Measurements from ENCODE around the gene PPY.
"Not testable (repeated sequence)": the region's sequence is repeated elsewhere in the genome, so short reads cannot be mapped to it uniquely, and the experiment has no call there.

PPY gene

DNA sequence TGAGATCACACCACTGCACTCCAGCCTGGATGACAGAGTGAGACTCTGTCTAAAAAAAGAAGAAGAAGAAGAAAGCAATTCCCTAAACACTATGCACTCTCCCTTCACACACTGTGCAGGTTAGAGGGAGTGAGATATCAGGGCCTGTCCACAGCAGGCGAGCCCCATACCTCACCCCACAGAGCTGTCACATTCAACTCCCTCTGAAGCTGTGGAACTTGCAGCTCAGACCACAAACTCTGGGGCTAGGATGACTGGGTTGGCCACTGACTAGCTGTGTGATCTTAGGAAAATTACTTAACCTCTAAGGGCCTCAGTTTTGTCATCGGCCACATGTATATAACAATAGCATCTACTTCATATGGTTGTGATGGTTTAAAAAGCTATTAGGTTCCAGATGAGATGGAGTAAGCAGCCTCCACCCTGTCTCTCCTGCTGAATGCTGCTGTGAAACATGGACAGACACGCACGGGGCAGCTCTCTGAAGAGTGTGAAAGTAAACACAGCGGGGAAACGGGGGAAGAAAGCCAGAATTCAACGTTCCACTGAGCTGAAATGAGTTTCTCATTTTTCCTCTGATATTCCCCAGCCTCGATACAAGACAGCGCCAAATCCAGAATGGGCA is 25.1 kb upstream of the PPY start:
- no peak overlapping the region for H3K4me3 ChIP-seq
- no peak overlapping the region for H3K27ac ChIP-seq

DNA sequence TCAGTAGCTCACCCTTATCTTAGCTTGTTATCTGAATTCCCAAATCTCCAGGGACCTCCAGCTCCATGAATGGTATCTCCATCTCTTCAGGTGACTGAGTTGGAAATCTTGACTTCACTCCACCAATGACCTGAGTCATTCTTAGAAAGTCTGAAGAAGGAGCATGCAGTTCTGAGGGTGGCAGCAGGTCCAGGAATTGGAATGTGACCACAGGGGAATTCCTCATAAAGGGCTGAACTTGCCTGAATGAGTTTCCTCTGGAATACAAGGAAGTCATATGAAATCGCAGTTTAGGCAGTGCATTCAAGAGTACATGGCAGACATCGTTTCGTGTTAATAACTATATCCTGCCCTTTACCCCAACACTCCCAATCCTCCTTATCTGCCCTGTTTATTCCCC is 24.0 kb upstream of the PPY start:
- H3K27ac ChIP-seq, result no peak overlapping the region
- H3K4me3 ChIP-seq, result no peak overlapping the region

DNA sequence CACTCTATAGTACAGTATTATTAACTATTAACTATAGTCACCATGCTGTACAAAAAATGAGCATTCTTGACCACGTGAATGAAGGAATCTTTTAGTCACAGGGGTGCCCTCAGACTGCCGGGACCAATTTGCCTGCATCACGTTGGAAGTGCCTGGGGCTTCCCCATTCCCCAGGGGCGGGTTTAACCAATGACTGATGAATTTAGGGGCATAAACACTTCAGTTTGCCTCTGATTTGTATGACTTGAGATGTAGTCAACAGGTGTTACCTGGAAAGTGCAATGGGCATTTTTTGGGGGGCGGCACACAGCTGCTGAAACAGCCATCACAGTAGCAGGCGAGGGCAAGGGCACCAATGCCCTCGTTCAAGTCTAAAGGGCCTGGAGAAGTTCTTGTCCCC is 20.2 kb upstream of the PPY start:
- Histone ChIP-seq H3K27ac (no peak overlapping the region), H3K4me3 (no peak overlapping the region)

DNA sequence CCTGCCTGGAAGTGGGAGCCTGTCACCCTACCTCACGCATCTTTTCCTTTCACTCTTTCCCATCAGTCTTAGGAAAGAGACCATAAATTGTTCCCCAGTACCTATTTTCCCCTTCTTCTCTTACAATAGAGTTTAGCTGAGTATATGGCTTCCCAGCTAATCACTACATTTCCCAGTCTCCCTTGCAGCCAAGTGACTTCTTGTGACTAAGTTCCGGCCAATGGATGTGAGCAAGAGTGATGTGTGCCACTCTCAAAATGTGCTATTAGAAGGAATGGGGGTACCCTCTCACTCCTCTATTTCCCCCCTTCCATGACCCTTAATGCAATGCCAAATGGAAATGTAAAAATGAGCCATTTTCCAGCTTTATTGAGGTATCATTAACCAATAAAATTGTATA is 19.7 kb upstream of the PPY start:
- Histone ChIP-seq H3K4me3 (no peak overlapping the region), H3K27ac (no peak overlapping the region)

DNA sequence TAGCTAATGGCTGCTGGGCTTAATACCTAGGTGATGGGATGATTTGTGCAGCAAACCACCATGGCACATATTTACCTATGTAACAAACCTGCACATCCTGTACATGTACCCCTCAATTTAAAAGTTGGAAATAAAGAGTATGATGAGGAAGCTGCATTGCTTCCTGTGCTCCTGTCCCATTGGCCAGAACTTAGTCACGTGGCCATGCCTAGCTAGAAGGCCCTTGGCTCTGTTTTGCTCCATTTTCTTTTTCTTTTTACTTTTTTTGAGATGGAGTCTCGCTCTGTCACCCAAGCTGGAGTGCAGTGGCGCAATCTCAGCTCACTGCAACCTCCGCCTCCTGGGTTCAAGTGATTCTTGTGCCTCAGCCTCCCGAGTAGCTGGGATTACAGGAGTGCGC is 19.0 kb upstream of the PPY start:
- H3K4me3 ChIP-seq, H3K27ac ChIP-seq: not testable (repeated sequence)

DNA sequence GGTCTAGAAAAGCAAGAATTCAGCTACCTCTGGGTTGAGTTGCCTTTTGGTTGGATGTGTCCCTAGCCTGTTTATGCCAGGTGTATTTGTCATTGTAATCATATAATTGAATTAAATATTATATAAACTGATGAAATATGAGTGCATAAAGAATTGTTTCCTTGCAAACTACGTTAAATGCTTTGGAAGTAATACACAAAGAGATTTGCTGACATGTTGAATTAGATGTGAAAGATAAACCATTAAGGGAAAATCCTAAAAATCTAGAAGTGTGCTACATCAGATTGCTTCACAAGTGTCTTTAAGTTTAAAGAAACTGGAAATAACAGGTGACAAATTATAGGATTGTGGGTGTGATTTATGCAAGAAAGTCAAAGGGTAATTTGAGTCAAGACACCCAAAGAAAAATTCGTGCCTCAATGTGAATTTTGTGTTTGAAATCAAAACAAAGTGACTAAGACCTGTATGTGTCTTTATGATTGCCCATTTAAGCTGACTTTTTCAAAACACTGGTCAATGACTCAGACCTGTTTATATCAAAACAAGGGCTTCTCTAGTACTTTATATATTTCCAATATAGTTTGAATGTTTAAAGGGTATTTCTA is 16.6 kb upstream of the PPY start:
- no peak overlapping the region for H3K4me3 ChIP-seq

DNA sequence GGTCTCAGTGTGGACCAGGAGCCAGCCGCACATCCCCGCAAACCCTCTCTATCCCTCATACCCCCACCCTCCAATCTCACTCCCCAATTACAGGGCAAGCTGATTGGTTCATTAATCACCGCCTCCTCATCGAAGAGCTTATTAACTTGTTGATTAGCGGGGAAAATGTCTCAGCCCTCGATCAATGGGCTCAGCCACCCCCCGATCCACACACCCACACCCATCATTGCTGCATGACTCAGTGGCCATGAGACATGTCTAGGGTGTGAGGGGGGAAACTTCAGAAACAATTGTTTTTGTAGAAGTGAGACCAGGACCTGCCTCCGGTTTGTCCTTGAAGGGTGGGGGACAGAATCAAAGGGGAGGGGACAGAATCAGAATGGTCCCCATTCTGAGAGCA is 13.9 kb upstream of the PPY start:
- H3K4me3 ChIP-seq, result no peak overlapping the region
- no peak overlapping the region for H3K27ac ChIP-seq

More for the DNA sequence above, 16.6 kb upstream of the PPY start:
- no peak overlapping the region for H3K27ac ChIP-seq

DNA sequence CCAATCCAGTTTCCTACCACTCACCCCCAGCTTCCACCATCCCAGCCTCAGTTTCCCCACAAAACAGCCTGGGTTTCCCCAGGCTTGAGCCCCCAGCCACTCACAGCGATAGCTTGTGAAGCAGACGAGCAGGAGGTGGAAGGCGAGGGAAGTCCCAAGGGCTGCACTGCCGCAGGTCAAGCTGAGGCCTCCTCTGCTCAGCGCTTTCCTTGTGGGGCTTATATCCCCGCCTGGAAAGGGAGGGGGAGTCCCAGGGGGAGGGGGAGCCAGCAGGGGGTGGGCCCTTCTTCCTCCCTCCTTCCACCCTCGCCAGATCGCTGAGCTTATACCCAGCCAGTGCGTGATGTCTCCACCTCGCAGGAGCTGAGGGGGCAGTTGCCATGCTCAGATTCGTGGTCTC is 11.5 kb upstream of the PPY start, which contains the start of gene PYY:
PYY (minus strand) TSS at position 195 of the 400 bp plus-strand sequence. CDS start 457 bp downstream, outside the sequence.
- Histone ChIP-seq H3K4me3 (no peak within 1 kb of the TSS), H3K27ac (no peak within 1 kb of the TSS)

DNA sequence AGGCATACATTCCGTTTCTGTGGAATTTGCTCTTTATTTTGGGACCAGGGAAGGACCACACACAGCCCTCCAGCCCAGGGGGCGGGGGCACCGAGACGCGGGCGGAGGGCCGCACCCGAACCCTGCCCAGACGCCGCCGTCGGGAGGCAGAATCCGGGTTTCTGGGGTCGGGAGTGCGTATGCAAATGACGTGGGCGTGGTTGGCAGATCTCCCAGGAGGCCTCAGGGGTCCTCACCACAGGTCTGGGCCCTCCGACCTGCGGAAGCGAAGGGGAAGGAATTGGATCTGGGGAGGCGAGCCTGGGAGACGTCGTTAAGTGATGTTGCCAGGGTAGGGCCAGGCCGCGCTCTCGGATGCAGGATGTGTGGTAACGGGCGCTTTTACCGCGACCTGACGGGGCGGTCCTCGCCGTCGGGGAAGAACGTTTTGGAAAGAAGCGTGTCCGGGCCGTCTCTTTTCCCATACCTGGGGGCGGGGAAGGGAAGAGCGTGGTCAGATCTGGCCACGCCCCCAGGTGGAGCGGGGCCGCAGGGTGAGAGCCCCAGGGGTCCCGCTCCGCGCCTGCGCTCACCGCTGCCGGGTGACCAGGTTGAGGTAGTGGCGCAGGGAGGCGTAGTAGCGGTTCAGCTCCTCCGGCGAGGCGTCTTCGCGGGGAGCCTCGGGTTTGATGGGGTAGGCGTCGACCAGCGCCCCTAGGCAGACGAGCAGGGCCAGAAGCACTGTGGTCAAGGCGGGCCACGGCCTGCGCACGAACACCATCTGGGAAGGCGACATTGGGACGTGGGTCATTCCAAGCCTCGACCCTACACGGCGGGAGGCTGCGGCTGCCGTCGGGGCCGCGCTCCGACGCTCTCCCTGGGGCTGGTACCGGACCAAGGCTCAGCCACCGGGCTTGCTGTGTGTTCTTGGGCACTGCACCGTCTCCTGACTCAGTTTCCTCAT is 10.7 kb upstream of the PPY start:
- no peak overlapping the region for H3K4me3 ChIP-seq
- H3K27ac ChIP-seq, result no peak overlapping the region

DNA sequence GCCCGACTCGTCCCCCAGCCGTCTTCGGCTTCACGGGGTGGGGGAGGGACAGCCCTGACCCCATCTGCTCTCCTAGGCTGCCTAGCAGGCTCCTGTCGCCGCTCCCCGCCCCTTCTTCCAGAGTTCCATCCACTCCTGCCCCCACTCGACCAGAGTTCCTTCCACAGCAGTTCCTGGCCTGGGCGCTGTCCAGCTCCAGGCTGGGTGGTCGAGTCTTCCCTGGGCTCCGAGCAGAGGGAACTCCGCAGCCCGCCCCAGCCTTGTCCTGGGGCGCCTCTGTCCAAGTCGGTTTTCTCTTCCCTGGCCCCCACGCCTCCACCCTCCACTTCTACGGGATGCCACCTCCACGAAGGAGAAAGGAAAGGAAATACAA is 10.1 kb upstream of the PPY start:
- no peak overlapping the region for H3K4me3 ChIP-seq
- H3K27ac ChIP-seq, result no peak overlapping the region

DNA sequence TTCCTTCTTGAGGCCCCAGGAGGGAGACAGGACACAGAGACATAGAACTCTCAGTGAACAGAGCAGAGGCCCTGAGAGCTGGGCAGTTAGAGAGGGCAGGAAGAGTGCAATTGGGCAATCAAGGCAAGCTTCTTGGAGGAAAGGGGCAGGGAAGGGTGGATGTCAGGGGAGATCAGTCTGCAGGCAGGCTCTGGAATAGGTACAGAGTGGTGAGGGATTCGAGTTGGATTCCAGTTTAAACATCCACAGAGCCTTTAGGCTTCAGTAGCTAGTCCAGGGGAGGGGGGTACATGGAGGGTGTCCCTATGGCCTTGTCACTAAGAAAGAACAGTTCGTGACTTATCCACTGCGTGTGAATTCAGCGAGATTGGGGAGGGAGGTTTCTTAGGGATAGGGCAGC is 9.5 kb upstream of the PPY start:
- Histone ChIP-seq H3K4me3 (no peak overlapping the region), H3K27ac (no peak overlapping the region)

DNA sequence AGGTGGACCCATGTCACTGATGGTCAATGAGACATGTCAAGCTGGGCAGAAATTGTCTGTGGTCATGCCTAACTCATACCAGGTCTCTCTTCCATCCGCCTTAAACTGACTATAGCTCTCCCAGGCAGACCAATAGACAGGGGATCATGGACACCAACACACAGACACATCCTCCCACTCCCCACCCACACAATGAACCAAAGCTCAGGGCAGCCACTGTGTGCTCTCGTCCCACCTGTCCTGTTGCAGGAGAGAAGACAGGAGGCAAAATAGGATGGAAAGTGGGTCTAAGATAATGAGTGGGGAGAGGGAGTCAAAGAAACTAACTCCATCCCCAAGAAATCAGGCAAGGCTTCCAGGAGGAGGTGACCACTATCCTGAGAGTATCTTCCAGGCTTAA is 8.3 kb upstream of the PPY start:
- Histone ChIP-seq H3K27ac (no peak overlapping the region), H3K4me3 (no peak overlapping the region)

DNA sequence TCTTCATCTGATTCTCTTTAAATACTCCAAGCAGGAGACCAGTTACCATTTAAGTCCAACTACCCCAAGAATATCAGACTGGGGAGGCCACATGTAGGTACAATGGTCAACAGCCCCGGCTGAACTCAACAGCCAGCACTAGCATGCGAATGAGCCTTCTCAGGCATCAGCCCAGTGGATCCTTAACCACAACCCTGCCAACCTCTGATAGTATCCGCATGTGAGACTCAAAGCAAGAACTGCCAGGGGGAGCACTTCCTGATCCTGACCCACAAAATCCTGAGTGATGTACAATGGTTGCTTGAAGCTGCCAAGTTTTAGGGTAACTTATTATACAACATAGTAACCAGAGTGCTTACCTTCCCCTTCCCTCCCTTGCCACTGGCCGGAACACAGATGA is 7.5 kb upstream of the PPY start:
- Histone ChIP-seq H3K4me3 (no peak overlapping the region), H3K27ac (no peak overlapping the region)

DNA sequence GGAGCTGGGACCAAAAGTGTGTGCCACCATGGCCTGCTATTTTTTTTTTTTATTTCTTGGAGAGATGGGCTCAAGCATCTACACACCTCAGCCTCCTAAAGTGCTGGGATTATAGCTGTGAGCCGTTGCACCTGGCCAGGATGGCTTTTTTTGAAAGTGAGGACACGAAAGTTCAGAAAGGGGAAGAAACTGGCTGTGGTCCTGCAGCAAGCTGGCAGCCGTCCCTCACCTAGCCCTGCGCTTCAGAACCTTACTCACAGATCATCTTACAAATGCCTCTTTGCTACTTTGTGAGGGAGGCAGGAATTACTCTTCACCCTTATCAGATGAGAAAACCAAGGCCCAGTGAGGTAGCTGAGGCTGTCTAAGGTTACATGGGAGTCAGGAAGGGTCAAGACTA is 4.5 kb upstream of the PPY start:
- Histone ChIP-seq H3K4me3 (no peak overlapping the region), H3K27ac (no peak overlapping the region)

DNA sequence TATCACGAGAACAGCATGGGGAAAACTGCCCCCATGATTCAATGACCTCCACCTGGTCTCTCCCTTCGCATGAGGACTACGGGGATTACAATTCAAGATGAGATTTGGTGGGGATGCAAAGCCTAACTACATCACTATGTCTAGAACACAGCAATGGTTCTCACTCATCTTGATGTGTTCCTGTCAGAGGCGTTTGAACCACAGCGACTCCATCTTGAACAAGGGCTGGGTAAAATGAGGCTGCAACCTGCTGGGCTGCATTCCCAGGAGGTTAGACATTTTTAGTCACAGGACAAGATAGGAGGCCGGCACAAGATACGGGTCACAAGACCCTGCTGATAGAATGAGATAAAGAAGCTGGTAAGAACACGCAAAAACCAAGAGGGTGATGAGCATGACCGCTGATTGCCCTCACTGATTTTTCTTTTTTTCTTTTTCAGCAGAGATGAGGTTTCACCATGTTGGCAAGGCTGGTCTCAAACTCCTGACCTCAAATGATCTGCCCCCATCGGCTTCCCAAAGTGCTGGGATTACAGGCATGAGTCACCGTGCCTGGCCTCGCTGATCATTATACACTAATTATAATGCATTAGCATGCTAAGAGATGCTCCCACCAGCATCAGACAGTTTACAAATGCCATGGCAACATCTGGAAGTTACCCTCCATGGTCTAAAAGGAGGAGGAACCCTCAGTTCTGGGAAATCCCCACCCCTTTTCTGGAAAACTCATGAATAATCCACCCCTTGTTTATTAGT is 3.0 kb upstream of the PPY start:
- Histone ChIP-seq H3K27ac (peak overlapping the region in 1 of 21 experiments; percentile 23), H3K4me3 (no peak overlapping the region)

DNA sequence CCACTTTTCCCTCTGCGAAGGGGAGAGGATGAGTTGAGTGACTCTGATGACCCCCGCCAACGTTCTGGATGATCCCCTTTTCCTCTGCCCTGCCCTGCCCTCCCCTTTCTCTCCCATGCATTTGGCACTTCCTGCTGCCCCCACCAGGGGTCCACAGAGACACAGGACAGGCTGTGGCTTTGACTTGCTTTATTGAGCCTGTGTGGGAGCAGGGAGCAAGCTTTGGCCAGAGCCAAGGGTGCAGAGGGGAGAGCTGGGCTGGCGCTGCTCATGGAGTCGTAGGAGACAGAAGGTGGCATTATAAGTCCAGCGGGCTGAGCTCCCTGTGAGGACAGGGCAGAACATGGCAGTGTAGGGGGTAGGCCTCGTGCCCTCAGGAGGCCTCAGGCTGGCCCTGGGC is 1.6 kb downstream of the PPY start:
- Histone ChIP-seq H3K27ac (no peak overlapping the region), H3K4me3 (no peak overlapping the region)

DNA sequence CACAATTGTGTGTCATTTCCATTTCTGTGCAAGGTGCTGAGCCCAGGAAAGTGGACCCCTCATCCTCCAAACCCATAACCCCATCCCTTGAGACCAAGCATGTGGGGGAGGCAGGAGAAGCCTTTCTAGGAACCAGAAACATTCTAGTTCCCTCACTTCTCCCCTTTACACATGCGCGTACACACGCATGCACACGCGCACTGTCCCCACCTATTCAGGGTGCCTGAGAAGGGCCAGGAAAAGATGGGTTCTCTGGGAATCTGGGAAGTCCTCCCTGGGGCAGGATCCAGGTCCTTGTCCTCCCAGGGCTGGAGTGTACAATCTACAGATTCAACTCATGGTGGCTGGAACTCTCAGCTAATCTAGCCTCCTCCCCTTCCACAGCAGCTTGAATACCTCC is 2.4 kb downstream of the PPY start:
- no peak overlapping the region for H3K4me3 ChIP-seq
- H3K27ac ChIP-seq, result no peak overlapping the region

DNA sequence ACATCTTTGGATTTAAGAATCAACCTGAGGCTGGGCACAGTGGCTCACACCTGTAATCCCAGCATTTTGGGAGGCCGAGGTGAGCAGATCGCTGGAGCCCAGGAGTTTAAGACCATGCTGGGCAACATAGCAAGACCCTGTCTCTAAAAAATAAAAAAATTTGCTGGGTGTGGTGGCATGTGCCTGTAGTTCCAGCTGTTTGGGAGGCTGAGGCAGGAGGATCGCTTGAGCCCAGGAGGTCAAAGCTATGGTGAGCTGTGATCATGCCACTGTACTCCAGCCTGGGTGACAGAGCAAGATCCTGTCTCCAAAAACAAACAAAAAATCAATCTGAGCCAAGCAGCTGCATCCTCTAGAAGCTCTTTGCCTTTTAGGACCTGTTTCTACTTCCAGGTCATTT is 2.8 kb downstream of the PPY start:
- not testable (repeated sequence) for H3K4me3 ChIP-seq, H3K27ac ChIP-seq

DNA sequence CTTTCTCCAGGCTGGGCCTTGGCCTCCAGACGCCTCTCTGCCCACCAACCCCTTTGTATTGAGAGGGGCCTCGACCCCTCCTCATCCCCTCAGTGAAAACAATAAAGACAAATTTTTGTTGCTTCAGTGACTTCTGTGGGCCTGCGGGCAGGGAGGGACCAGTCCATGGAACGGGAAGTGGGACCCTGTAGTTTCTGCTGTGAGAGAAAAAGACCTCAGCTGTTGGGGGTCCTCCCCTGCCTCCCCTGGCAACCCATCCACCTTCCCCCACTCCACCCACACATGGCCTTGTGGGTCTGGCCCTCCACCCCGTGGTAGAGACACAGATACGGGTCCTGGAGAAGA is 3.5 kb downstream of the PPY start:
- no peak overlapping the region for H3K4me3 ChIP-seq
- H3K27ac ChIP-seq, result no peak overlapping the region

DNA sequence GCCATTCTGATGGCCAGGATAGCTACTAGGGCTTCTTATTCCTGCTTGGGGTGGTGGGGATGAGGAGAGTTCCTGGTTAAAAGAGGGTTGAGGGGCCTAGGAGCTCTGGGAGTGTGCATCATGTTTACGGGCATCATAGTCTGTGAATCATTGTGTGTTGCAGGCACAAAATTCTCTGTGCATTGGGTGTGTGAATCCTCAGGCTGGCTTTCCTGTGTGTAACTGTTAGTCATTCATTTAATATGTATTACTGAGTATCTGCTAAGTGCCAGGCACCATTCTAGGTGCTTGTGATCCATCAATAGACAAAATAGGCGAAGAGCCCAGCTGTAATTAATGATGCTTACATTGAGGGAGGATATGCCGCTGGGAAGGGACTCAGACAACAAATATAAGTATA is 5.8 kb downstream of the PPY start:
- Histone ChIP-seq H3K27ac (no peak overlapping the region), H3K4me3 (no peak overlapping the region)

DNA sequence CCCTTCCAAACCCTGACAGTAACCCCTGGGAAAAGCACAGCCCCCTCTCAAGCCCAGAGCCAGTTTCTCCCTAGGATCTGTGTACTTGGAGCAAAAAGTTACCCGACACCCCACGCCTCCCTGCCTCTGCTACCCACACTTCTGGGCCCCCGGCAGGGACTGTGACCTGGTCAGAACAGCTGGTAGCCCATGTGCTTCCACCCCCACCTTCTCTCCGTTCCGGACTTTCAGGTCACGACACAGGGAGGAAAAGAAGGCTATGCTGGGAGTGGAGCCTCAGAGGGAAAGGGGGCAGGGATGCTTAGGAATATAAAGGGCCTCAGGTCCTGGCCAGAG is 6.4 kb downstream of the PPY start:
- Histone ChIP-seq H3K4me3 (no peak overlapping the region), H3K27ac (no peak overlapping the region)
